Testis (tissue), 2 donors: ENCODE results near the gene RYR3.

ENCODE experiments used
- POLR2A ChIP-seq: fragments of 450-650 bp; IDR thresholded peaks from one replicate; pipeline ENCODE4 v1.6.1; 2017; ENCODE audit warnings: antibody characterized with exemption, mild to moderate bottlenecking, moderate library complexity
- TF ChIP-seq, protein P1 (sequence below), 3 experiments: fragments of 450-650 bp in 2 of 3; fragments of 200-600 bp in 1 of 3; sonication (generic) in 1 of 3; IDR thresholded peaks; one replicate each; pipeline ENCODE4 v1.5.1; 2016 to 2019; ENCODE audit warnings: antibody characterized with exemption in 3 of 3, mild to moderate bottlenecking in 2 of 3, moderate library complexity in 1 of 3

DNA sequence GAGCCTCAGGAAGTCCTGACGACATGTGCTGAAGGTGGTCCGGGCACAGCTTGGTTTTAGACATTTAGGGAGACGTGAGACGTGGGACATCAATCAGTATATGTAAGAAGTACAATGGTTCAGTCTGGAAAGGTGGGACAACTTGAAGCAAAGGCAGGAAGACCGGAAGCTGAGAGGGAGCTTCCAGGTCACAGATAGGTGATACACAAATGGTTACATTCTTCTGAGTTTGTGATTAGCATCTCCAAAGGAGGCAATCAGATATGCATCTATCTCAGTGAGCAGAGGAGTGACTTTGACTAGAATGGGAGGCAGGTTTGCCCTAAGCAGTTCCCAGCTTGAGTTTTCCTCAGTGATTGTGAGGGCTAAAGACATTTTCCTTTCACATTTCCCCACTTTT lies 282.1 kb downstream of the RYR3 start:
- TF ChIP-seq, protein P1, sequence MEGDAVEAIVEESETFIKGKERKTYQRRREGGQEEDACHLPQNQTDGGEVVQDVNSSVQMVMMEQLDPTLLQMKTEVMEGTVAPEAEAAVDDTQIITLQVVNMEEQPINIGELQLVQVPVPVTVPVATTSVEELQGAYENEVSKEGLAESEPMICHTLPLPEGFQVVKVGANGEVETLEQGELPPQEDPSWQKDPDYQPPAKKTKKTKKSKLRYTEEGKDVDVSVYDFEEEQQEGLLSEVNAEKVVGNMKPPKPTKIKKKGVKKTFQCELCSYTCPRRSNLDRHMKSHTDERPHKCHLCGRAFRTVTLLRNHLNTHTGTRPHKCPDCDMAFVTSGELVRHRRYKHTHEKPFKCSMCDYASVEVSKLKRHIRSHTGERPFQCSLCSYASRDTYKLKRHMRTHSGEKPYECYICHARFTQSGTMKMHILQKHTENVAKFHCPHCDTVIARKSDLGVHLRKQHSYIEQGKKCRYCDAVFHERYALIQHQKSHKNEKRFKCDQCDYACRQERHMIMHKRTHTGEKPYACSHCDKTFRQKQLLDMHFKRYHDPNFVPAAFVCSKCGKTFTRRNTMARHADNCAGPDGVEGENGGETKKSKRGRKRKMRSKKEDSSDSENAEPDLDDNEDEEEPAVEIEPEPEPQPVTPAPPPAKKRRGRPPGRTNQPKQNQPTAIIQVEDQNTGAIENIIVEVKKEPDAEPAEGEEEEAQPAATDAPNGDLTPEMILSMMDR (IDR thresholded peaks at IDR 0.05), result no peak
- TF ChIP-seq POLR2A, result no peak
